Measurements from ENCODE around the gene USH2A.

Gene USH2A

GRCh38 chr1:215957663-215958062 lies 465.6 kb downstream of the USH2A start:
- no peaks in the 10 kb centered on the region for H3K36me3 ChIP-seq (ENCODE audit: control insufficient read depth in 2 of 2, insufficient read depth in 1 of 2, low read length in 2 of 2)
- ChIA-PET POLR2A (no interaction called here), CTCF (interaction anchor here (0.6 kb wide), 1 partner anchor 9 kb away, joined by 4 read pairs; no protein-coding TSS in a partner anchor)
- no peaks in the 10 kb centered on the region for H3K9me3 ChIP-seq (ENCODE audit: control insufficient read depth, insufficient read depth, low read depth, low read length)
- TF ChIP-seq ZNF776 (tag by site-specific recombination; IDR thresholded peaks at IDR 0.05; ENCODE audit: borderline replicate concordance), result no peak
- TF ChIP-seq GLIS1 (tag by site-specific recombination; IDR thresholded peaks at IDR 0.05), result no peak
- no peak for TF ChIP-seq ZNF274 (IDR thresholded peaks at IDR 0.05; ENCODE audit: low read length)
- TF ChIP-seq ZNF274 (tag by site-specific recombination; IDR thresholded peaks at IDR 0.05; ENCODE audit: borderline replicate concordance), result no peak
- no peak overlapping the region for H3K27ac ChIP-seq (ENCODE audit: extremely low read depth, low read depth, low read length)
- no peaks in the 10 kb centered on the region for H3K4me1 ChIP-seq (ENCODE audit: control insufficient read depth, insufficient read depth, low read length)
- H3K4me3 ChIP-seq (ENCODE audit: low read depth, low read length), result no peak overlapping the region

DNA sequence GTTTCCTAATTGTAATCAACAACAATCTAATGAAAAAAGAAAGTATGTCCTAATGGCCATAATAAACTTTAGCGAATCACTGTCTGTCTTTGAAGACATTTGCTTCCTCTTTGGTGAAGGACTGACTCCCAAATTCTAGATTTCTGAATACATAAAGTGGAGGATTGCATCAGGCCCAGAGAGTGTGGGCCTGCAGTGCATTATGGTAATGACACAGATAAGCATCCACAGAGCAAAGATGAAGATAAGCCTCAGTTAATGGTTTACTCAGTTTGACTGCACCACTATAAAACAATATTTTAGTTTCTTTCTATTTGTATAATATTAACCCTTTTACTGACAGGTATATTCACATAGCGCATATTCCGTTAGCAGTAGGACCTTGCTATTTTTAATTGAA lies 490.7 kb downstream of the USH2A start:
- Histone ChIP-seq H3K9me3 (ENCODE audit: control insufficient read depth, insufficient read depth, low read depth, low read length) (no peaks in the 10 kb centered on the region), H3K27ac (ENCODE audit: extremely low read depth, low read depth, low read length) (no peak overlapping the region), H3K4me1 (ENCODE audit: control insufficient read depth, insufficient read depth, low read length) (no peaks in the 10 kb centered on the region), H3K4me3 (ENCODE audit: low read depth, low read length) (no peak overlapping the region), H3K36me3 (ENCODE audit: control insufficient read depth in 2 of 2, insufficient read depth in 1 of 2, low read length in 2 of 2) (no peaks in the 10 kb centered on the region)
- CTCF ChIA-PET, result no interaction called here
- POLR2A ChIA-PET, result no interaction called here
- TF ChIP-seq ZNF660 (tag by site-specific recombination; IDR thresholded peaks at IDR 0.05) (no peak), SCRT2 (tag by site-specific recombination; IDR thresholded peaks at IDR 0.05) (no peak)

GRCh38 chr1:215926670-215927069 lies 496.6 kb downstream of the USH2A start:
- Histone ChIP-seq H3K27ac (ENCODE audit: extremely low read depth, low read depth, low read length) (no peak overlapping the region), H3K4me3 (ENCODE audit: low read depth, low read length) (no peak overlapping the region), H3K4me1 (ENCODE audit: control insufficient read depth, insufficient read depth, low read length) (no peaks in the 10 kb centered on the region), H3K9me3 (ENCODE audit: control insufficient read depth, insufficient read depth, low read depth, low read length) (no peaks in the 10 kb centered on the region), H3K36me3 (ENCODE audit: control insufficient read depth in 2 of 2, insufficient read depth in 1 of 2, low read length in 2 of 2) (no peaks in the 10 kb centered on the region)
- TF ChIP-seq ZNF266 (tag by site-specific recombination; IDR thresholded peaks at IDR 0.05; ENCODE audit: low read depth) (no peak), AEBP2 (tag by site-specific recombination; IDR thresholded peaks at IDR 0.05; ENCODE audit: borderline replicate concordance) (no peak), ZNF513 (tag by site-specific recombination; IDR thresholded peaks at IDR 0.05) (no peak), ZNF121 (tag by site-specific recombination; IDR thresholded peaks at IDR 0.05) (no peak), ZNF138 (tag by site-specific recombination; IDR thresholded peaks at IDR 0.05; ENCODE audit: borderline replicate concordance) (no peak), ZNF133 (tag by site-specific recombination; IDR thresholded peaks at IDR 0.05) (no peak), RBAK (tag by site-specific recombination; IDR thresholded peaks at IDR 0.05) (no peak), ZNF146 (tag by site-specific recombination; IDR thresholded peaks at IDR 0.05) (no peak), ZNF560 (tag by site-specific recombination; IDR thresholded peaks at IDR 0.05; ENCODE audit: borderline replicate concordance) (no peak), ZNF114 (tag by site-specific recombination; IDR thresholded peaks at IDR 0.05) (no peak), ZBTB20 (tag by site-specific recombination; IDR thresholded peaks at IDR 0.05) (no peak), ZFP37 (tag by site-specific recombination; IDR thresholded peaks at IDR 0.05) (no peak), ZNF555 (tag by site-specific recombination; conservative IDR thresholded peaks at IDR 0.05) (no peak)
- ChIA-PET CTCF (no interaction called here), POLR2A (no interaction called here)

Measured in HEK293 (cell line).